Endothelial cell of umbilical vein (primary cell): ENCODE results near the gene ITPKB. TPM values are rescaled to one million over a fixed set of nuclear protein-coding genes. Genes with fewer than 3 reads are reported as not detected.

Experiments
- BruUV-seq: library from RNA; stranded (reverse); fragments of 400-500 nt; replicated peaks from 2 replicates; lab custom pipeline; 2021; lab: Mats Ljungman, UMichigan
- CTCF ChIA-PET: fragments of 300-600, 350-600 bp; sonication (Branson Sonifier 250); formaldehyde crosslinking; loops from one replicate; lab custom pipeline; 2021; ENCODE audit warnings: antibody characterized with exemption, inconsistent platforms; lab: Charles Lee
- POLR2A ChIA-PET: fragments of 300-600, 350-600 bp; sonication (Branson Sonifier 250); formaldehyde crosslinking; loops from one replicate; lab custom pipeline; 2021; ENCODE audit warnings: antibody characterized with exemption, inconsistent platforms; lab: Charles Lee
- DNase-seq: peaks from one replicate; pipeline ENCODE4 v3.0.0-alpha.2; 2011; ENCODE audit warnings: low read depth, low spot score
- FAIRE-seq: peaks from 2 replicates; lab custom pipeline; 2011; peaks lifted over from hg19 to GRCh38; lab: Jason Lieb, UNC
- H2AFZ ChIP-seq: 2 replicates; pipeline ENCODE4 v1.6.0; 2012; ENCODE audit warnings: low read depth, low read length, control low read depth, inconsistent platforms
- H3K27ac ChIP-seq: 2 replicates; pipeline ENCODE4 v1.5.1; 2011; ENCODE audit warnings: low read depth, mild to moderate bottlenecking, control low read depth, low read length, moderate library complexity; ENCODE audit not compliant: insufficient read depth
- H3K27me3 ChIP-seq, 2 experiments: 2 replicates each; pipeline versions ENCODE4 v1.6.0 to v1.6.1; 2011; ENCODE audit warnings: low read length in 2 of 2, mixed read lengths in 1 of 2; ENCODE audit not compliant: control insufficient read depth in 2 of 2, insufficient read depth in 2 of 2
- H3K36me3 ChIP-seq, 2 experiments: 2 replicates in 1 of 2; 3 replicates in 1 of 2; pipeline ENCODE4 v1.5.1; 2011; ENCODE audit warnings: low read length in 2 of 2, mild to moderate bottlenecking in 1 of 2, moderate library complexity in 1 of 2; ENCODE audit not compliant: control insufficient read depth in 2 of 2, insufficient read depth in 2 of 2; ENCODE audit errors: extremely low read depth in 1 of 2
- H3K4me1 ChIP-seq: 3 replicates; pipeline ENCODE4 v1.5.1; 2011; ENCODE audit warnings: mild to moderate bottlenecking, low read length; ENCODE audit not compliant: control insufficient read depth, insufficient read depth; ENCODE audit errors: extremely low read depth
- H3K4me2 ChIP-seq: 2 replicates; pipeline ENCODE4 v1.6.1; 2011; ENCODE audit warnings: low read length, control low read depth, mixed read lengths; ENCODE audit not compliant: insufficient read depth
- H3K4me3 ChIP-seq, 3 experiments: fragments of 200-600 bp in 1 of 3; sonication (generic), shearing (Covaris generic) in 1 of 3; replicated peaks in 1 of 3; 2 replicates each; pipeline ENCODE4 v1.5.1; 2011 to 2016; ENCODE audit warnings: control low read depth in 3 of 3, low read length in 3 of 3, mild to moderate bottlenecking in 2 of 3, inconsistent platforms in 1 of 3, low read depth in 1 of 3, moderate library complexity in 1 of 3; ENCODE audit not compliant: insufficient read depth in 1 of 3
- H3K79me2 ChIP-seq: 2 replicates; pipeline ENCODE4 v1.6.0; 2012; ENCODE audit warnings: low read length, inconsistent platforms; ENCODE audit not compliant: control insufficient read depth, insufficient read depth
- H3K9ac ChIP-seq: replicated peaks from 2 replicates; pipeline ENCODE3; 2011; ENCODE audit warnings: low read length, control low read depth; ENCODE audit not compliant: insufficient read depth; ENCODE audit errors: extremely low read depth
- H3K9me1 ChIP-seq: replicated peaks from 3 replicates; pipeline ENCODE4 v1.6.0; 2011; ENCODE audit warnings: mild to moderate bottlenecking, low read length; ENCODE audit not compliant: control insufficient read depth, insufficient read depth; ENCODE audit errors: extremely low read depth
- H3K9me3 ChIP-seq: replicated peaks from 2 replicates; pipeline ENCODE4 v1.5.1; 2012; ENCODE audit warnings: low read length, inconsistent platforms; ENCODE audit not compliant: control insufficient read depth, insufficient read depth
- H4K20me1 ChIP-seq: replicated peaks from 2 replicates; pipeline ENCODE3; 2011; ENCODE audit warnings: mild to moderate bottlenecking, low read length; ENCODE audit not compliant: control insufficient read depth, insufficient read depth; ENCODE audit errors: extremely low read depth
- EZH2 ChIP-seq: IDR thresholded peaks from 2 replicates; pipeline ENCODE4 v1.6.1; 2012; ENCODE audit warnings: borderline replicate concordance, low read depth, mild to moderate bottlenecking, moderate library complexity, low read length, inconsistent platforms; ENCODE audit not compliant: severe bottlenecking
- FOS ChIP-seq: IDR thresholded peaks from 2 replicates; pipeline ENCODE4 v1.6.1; 2011; ENCODE audit warnings: mild to moderate bottlenecking, low read length, moderate library complexity, borderline replicate concordance; ENCODE audit not compliant: insufficient read depth
- GATA2 ChIP-seq: IDR thresholded peaks from 2 replicates; pipeline ENCODE4 v1.7.0; 2011; ENCODE audit warnings: low read depth, mild to moderate bottlenecking, moderate library complexity, mixed read lengths, low read length; ENCODE audit not compliant: insufficient read length, insufficient read depth
- JUN ChIP-seq: IDR thresholded peaks from 2 replicates; pipeline ENCODE4 v1.6.1; 2011; ENCODE audit warnings: borderline replicate concordance, low read depth; ENCODE audit not compliant: insufficient read length, insufficient read depth
- MYC ChIP-seq: IDR thresholded peaks from one replicate; pipeline ENCODE4 v1.6.1; 2011; ENCODE audit warnings: mild to moderate bottlenecking, low read depth, low read length
- POLR2A ChIP-seq: IDR thresholded peaks from 2 replicates; pipeline ENCODE4 v1.6.1; 2012; ENCODE audit warnings: low read depth, mild to moderate bottlenecking, control low read depth, low read length
- POLR2AphosphoS5 ChIP-seq: IDR thresholded peaks from 2 replicates; pipeline ENCODE4 v1.6.1; 2012; ENCODE audit warnings: low read depth, mild to moderate bottlenecking, control low read depth, low read length, moderate library complexity; ENCODE audit not compliant: insufficient read depth
- dilution Hi-C: fragments of 300-500 bp; cut with MboI; formaldehyde crosslinking; loops from one replicate; pipeline ENCODE4 v1.15.0; 2019; ENCODE audit warnings: low sequenced_read_pairs; ENCODE audit not compliant: extremely low pct_ligation_motif_present
- intact Hi-C: fragments of 100-400 bp; cut with micrococcal nuclease; formaldehyde crosslinking; loops from one replicate; pipeline ENCODE4 v1.10.0; 2022
- polyA plus RNA-seq, 4 experiments: library from polyadenylated mRNA; depleted of rRNA in 3 of 4; stranded (reverse) in 3 of 4; unstranded in 1 of 4; fragments of >200 nt; gene quantifications; 2 replicates each; pipeline versions ENCODE4 v1.2.1 to v1.2.3, GENCODE V29; 2011 to 2012; ENCODE audit warnings: missing spikeins in 1 of 4
- total RNA-seq: library from RNA; stranded (reverse); gene quantifications from 2 replicates; pipeline ENCODE4 v1.2.3, GENCODE V29; 2021
- TF ChIP-seq, protein P1 (sequence below), 2 donors: IDR thresholded peaks; 1 replicate in 1 of 2; 2 replicates in 1 of 2; pipeline ENCODE4 v1.5.1; 2011; ENCODE audit warnings: low read length in 2 of 2, mild to moderate bottlenecking in 2 of 2, moderate library complexity in 2 of 2, control low read depth in 1 of 2, inconsistent platforms in 1 of 2, low read depth in 1 of 2; ENCODE audit not compliant: insufficient read depth in 1 of 2; ENCODE audit errors: extremely low read depth in 1 of 2
- TF ChIP-seq, protein P2 (sequence below): IDR thresholded peaks from 2 replicates; pipeline ENCODE4 v1.6.1; 2011; ENCODE audit not compliant: insufficient read depth, insufficient read length

ITPKB gene
- total and polyA plus RNA-seq, 2 donors (not counting 3 experiments of a cell fraction or from before 2014, with no cell fraction given), result 7.7 to 34.8 TPM

GRCh38 chr1:226691247-226691646 lies 47.8 kb downstream of the ITPKB start:
- H3K79me2 ChIP-seq, result no peaks in the 10 kb centered on the region
- H3K4me2 ChIP-seq, result peak overlapping the region; percentile 64
- H3K4me3 ChIP-seq, result no peak overlapping the region
- BruUV-seq, result no TSS peak
- H3K27me3 ChIP-seq, result no peaks in the 10 kb centered on the region
- FAIRE-seq (peak; percentile 24), DNase-seq (peak; percentile 26)
- H2AFZ ChIP-seq, result no peak overlapping the region
- H4K20me1 ChIP-seq, result no peaks in the 10 kb centered on the region
- H3K9me3 ChIP-seq, result no peaks in the 10 kb centered on the region
- ChIA-PET CTCF (no interaction called here), POLR2A (no interaction called here)
- intact Hi-C loops, result loop anchor here (1.0 kb wide), 1 partner anchor 11 kb away; no protein-coding TSS in a partner anchor
- peaks cover 14% of the 10 kb centered on the region for H3K4me1 ChIP-seq
- H3K9me1 ChIP-seq, result no peaks in the 10 kb centered on the region
- no peaks in the 10 kb centered on the region for H3K36me3 ChIP-seq
- no peak for TF ChIP-seq POLR2A
- no peak for TF ChIP-seq MYC
- TF ChIP-seq, protein P1, sequence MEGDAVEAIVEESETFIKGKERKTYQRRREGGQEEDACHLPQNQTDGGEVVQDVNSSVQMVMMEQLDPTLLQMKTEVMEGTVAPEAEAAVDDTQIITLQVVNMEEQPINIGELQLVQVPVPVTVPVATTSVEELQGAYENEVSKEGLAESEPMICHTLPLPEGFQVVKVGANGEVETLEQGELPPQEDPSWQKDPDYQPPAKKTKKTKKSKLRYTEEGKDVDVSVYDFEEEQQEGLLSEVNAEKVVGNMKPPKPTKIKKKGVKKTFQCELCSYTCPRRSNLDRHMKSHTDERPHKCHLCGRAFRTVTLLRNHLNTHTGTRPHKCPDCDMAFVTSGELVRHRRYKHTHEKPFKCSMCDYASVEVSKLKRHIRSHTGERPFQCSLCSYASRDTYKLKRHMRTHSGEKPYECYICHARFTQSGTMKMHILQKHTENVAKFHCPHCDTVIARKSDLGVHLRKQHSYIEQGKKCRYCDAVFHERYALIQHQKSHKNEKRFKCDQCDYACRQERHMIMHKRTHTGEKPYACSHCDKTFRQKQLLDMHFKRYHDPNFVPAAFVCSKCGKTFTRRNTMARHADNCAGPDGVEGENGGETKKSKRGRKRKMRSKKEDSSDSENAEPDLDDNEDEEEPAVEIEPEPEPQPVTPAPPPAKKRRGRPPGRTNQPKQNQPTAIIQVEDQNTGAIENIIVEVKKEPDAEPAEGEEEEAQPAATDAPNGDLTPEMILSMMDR (IDR thresholded peaks at IDR 0.05; ENCODE audit: extremely low read depth in 1 of 2, insufficient read depth in 1 of 2, low read depth in 1 of 2, low read length in 2 of 2), result no peak
- TF ChIP-seq POLR2AphosphoS5, result no peak
- no peak for TF ChIP-seq FOS
- no peak for TF ChIP-seq JUN
- no peak for TF ChIP-seq EZH2
- TF ChIP-seq GATA2, result no peak
- TF ChIP-seq, protein P2, sequence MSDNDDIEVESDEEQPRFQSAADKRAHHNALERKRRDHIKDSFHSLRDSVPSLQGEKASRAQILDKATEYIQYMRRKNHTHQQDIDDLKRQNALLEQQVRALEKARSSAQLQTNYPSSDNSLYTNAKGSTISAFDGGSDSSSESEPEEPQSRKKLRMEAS, result no peak
- peak overlapping the region; percentile 38 for H3K9ac ChIP-seq
- dilution Hi-C loops, result no loop called here
- peak overlapping the region; percentile 42 for H3K27ac ChIP-seq
